Ishikawa (cell line): ENCODE results near the gene HOXA9.

Experiments used
- CEBPB ChIP-seq: IDR thresholded peaks from 2 replicates; pipeline ENCODE4 v1.6.1; 2012
- CREB1 ChIP-seq: IDR thresholded peaks from 2 replicates; pipeline ENCODE4 v1.6.1; 2012; ENCODE audit warnings: low read depth
- EGR1 ChIP-seq: IDR thresholded peaks from 2 replicates; pipeline ENCODE4 v1.6.1; 2012
- EP300 ChIP-seq: IDR thresholded peaks from 2 replicates; pipeline ENCODE4 v1.6.1; 2012; ENCODE audit warnings: borderline replicate concordance
- FOXM1 ChIP-seq: IDR thresholded peaks from 2 replicates; pipeline ENCODE4 v1.6.1; 2012; ENCODE audit warnings: low read depth, borderline replicate concordance
- NFIC ChIP-seq: IDR thresholded peaks from 2 replicates; pipeline ENCODE4 v1.6.1; 2012
- RAD21 ChIP-seq: IDR thresholded peaks from 2 replicates; pipeline ENCODE4 v1.6.1; 2012; ENCODE audit warnings: low read depth
- TAF1 ChIP-seq: IDR thresholded peaks from 2 replicates; pipeline ENCODE4 v1.6.1; 2012; ENCODE audit warnings: low read depth, mild to moderate bottlenecking
- TCF12 ChIP-seq: IDR thresholded peaks from 2 replicates; pipeline ENCODE4 v1.6.1; 2012; ENCODE audit warnings: low read depth
- TEAD4 ChIP-seq: IDR thresholded peaks from 2 replicates; pipeline ENCODE4 v1.6.1; 2012
- YY1 ChIP-seq: IDR thresholded peaks from 2 replicates; pipeline ENCODE4 v1.6.1; 2012; ENCODE audit warnings: low read depth
- ZBTB7A ChIP-seq: IDR thresholded peaks from 2 replicates; pipeline ENCODE4 v1.6.1; 2012; ENCODE audit warnings: low read depth
- TF ChIP-seq, protein P1 (sequence below): IDR thresholded peaks from 2 replicates; pipeline ENCODE4 v1.6.1; 2012
- TF ChIP-seq, protein P2 (sequence below): IDR thresholded peaks from 2 replicates; pipeline ENCODE4 v1.6.1; 2012
- TF ChIP-seq, protein P3 (sequence below): IDR thresholded peaks from 2 replicates; pipeline ENCODE4 v1.6.1; 2012; ENCODE audit warnings: low read depth, mild to moderate bottlenecking

The HOXA9 gene

DNA sequence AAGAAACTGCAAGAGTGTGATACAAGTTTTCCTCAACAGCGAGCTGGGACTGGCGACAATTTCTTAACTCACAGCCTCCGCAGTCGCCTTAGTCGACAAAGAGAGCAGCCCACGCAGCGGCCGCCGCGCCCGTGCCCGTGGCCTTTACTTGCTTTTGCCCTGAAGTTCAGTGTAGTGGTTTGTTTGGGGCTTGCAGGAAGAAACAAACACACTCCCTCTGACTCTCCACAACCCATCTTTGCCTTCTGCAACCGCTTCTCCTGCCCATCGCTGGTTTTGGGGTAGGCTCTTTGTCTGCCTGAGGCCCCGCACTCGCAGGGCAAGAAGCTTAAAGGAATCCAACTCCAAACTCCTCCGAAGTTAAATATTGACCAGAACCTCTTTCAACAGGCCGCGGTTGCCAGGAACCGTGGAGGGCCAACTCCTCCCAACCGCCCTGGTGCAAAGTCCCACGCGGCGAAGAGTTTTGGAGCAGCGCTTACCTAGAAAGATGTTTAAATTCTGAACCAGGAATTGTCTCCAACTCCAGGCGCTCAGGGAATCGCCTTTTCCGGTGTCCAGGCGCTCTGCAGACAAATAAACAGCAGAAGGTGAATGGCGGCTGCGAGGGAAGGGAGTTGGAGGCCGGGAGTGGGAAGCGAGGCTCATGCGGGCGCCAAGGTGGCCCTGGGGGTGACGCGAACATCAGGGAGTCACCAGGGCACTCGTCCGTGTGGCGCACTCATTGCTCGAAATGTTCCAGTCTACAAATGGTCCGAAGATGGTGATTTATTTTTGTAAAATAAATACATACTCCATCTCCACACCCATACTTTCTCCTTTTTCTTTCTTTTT lies 43.0 kb downstream of the HOXA9 start:
- TF ChIP-seq ZBTB7A (no peak), TAF1 (no peak), CEBPB (no peak), RAD21 (no peak), EGR1 (no peak), CREB1 (no peak), TEAD4 (no peak), NFIC (no peak), FOXM1 (no peak), TCF12 (no peak), EP300 (no peak), YY1 (no peak)
- TF ChIP-seq, protein P1, sequence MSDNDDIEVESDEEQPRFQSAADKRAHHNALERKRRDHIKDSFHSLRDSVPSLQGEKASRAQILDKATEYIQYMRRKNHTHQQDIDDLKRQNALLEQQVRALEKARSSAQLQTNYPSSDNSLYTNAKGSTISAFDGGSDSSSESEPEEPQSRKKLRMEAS = no peak
- TF ChIP-seq, protein P2, sequence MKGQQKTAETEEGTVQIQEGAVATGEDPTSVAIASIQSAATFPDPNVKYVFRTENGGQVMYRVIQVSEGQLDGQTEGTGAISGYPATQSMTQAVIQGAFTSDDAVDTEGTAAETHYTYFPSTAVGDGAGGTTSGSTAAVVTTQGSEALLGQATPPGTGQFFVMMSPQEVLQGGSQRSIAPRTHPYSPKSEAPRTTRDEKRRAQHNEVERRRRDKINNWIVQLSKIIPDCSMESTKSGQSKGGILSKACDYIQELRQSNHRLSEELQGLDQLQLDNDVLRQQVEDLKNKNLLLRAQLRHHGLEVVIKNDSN = no peak
- TF ChIP-seq, protein P3, sequence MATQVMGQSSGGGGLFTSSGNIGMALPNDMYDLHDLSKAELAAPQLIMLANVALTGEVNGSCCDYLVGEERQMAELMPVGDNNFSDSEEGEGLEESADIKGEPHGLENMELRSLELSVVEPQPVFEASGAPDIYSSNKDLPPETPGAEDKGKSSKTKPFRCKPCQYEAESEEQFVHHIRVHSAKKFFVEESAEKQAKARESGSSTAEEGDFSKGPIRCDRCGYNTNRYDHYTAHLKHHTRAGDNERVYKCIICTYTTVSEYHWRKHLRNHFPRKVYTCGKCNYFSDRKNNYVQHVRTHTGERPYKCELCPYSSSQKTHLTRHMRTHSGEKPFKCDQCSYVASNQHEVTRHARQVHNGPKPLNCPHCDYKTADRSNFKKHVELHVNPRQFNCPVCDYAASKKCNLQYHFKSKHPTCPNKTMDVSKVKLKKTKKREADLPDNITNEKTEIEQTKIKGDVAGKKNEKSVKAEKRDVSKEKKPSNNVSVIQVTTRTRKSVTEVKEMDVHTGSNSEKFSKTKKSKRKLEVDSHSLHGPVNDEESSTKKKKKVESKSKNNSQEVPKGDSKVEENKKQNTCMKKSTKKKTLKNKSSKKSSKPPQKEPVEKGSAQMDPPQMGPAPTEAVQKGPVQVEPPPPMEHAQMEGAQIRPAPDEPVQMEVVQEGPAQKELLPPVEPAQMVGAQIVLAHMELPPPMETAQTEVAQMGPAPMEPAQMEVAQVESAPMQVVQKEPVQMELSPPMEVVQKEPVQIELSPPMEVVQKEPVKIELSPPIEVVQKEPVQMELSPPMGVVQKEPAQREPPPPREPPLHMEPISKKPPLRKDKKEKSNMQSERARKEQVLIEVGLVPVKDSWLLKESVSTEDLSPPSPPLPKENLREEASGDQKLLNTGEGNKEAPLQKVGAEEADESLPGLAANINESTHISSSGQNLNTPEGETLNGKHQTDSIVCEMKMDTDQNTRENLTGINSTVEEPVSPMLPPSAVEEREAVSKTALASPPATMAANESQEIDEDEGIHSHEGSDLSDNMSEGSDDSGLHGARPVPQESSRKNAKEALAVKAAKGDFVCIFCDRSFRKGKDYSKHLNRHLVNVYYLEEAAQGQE = no peak

DNA sequence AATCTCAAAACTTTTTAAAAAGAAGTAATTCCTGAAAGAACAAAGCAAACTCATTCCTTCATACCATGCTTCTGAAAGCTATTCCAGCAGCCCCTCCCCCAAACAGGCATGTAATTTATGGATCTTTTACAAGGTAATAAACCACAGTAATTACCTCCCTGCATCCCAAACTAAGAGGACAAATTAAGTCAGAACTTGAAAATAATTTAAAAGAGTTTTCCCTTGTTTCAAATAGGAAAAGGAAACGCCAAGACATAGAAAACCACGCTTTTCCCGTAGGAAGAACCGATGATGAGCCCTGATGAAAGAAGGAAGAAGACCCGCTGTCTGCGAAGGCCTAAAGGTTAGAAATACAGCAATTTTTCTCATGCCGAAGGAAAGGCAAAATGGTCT lies 43.7 kb downstream of the HOXA9 start:
- TF ChIP-seq YY1 (no peak), CREB1 (no peak), CEBPB (no peak), NFIC (no peak), TCF12 (no peak), ZBTB7A (no peak), EP300 (no peak), TEAD4 (no peak), EGR1 (no peak), RAD21 (no peak), FOXM1 (no peak)
- TF ChIP-seq, protein P2 = no peak
- TF ChIP-seq, protein P1 = no peak
- TF ChIP-seq, protein P3 = no peak

DNA sequence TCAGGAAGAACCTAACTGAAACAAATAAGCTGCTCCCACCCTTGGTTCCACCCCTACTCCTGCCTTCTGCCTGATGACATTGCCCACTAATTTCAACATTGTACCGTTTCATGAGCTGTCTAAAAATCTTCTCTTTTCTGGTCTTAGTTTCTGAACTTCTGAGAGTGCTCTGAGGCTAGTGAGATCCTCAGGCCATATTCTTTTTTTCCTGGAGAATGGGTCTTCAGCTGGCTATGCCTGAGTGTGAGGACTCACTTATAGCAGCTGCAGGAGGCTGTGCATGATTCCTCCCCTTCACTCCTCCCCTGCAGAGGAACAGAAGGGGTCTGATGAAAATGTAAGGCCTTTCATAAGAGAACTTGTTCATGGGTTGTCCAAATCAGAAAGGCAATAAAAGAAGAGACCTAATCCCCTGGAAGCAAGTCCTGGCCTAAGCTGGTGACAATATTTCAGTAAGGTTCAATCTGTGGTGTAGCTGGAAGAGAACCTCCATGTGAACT lies 45.9 kb downstream of the HOXA9 start:
- TF ChIP-seq TEAD4 (no peak), RAD21 (no peak), NFIC (no peak), YY1 (no peak), TCF12 (no peak), CEBPB (no peak), TAF1 (no peak)
- TF ChIP-seq, protein P1 = no peak
- TF ChIP-seq, protein P3 = no peak

DNA sequence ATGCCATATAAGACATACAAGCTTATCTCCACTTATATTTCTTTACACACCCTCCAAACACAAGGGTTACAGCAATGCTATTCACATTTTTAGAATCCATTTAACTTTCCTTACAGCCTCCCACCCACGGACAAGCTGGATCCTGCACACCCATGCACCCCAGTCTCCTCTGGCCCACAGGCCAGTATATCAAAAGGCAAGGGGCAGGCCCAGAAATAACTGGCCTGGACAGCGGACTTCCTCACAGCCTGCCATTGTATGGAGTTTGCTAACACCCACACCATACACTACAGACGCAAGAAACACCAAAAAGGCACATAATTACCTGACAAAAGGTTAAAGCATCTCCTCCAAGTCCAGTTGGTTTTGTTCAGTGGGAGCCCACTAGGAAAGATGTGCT lies 46.8 kb downstream of the HOXA9 start:
- no peak for TF ChIP-seq RAD21
- no peak for TF ChIP-seq CEBPB
- no peak for TF ChIP-seq ZBTB7A
- no peak for TF ChIP-seq EGR1
- no peak for TF ChIP-seq EP300
- TF ChIP-seq FOXM1 = no peak
- no peak for TF ChIP-seq NFIC
- TF ChIP-seq, protein P1 = no peak
